Measurements from ENCODE around the gene MTG2. TPM values are rescaled to one million over a fixed set of nuclear protein-coding genes. Genes with fewer than 3 reads are reported as not detected.

Gene MTG2
- total and polyA plus RNA-seq, 2 of the 4 experiments (the other 2 are of a cell fraction): 11.5 to 25.2 TPM

DNA sequence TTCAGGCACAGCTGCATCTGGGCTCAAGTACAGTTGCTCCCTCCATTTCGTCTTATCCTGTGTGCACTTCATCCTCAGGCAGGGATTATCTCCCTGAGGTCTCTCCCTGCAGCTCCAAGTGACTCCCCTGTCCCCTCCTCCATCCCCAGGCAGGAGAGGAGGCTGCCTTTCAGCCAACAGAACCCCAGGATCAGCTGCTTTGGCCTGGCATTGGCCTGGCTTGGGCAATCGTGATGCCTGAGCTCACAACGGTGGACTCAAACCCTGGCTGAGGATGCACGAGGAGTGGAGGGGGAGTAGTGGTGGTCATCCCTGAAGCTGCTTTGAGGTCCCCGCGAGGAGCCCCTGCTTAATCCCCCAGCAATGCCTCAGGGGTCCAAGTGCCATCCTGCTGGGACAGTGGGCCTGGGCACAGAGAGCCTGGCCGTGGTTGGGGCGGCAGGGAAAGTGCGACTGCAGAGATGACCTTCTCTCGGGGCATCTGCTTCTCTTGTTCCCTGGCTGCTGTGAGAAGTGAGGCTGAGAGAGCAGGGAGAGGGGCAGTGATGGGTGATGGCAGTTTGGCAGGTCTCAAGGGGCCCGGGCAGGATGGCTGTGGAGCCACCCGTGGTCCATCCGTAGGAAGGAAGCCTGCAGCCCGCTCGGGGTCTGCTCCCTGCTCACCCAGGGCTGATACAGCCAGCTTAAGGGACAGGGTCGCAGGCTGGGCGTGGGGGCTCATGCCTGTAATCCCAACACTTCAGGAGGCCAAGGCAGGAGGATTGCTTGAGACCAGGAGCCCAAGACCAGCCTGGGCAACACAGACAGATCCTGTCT is 43.2 kb downstream of the MTG2 start:
- H3K27ac ChIP-seq (ENCODE audit: insufficient read depth, low read length): no peak overlapping the region
- H3K4me1 ChIP-seq (ENCODE audit: control insufficient read depth, insufficient read depth, low read length): no peaks in the 10 kb centered on the region
- ATAC-seq (ENCODE audit: low read depth) (no peak), DNase-seq (no peak)
- TF ChIP-seq NFE2L2 (IDR thresholded peaks at IDR 0.05; ENCODE audit: low read depth, low read length) (no peak), SMC3 (IDR thresholded peaks at IDR 0.05; ENCODE audit: low read depth, low read length) (no peak)
- TF ChIP-seq, protein P1, sequence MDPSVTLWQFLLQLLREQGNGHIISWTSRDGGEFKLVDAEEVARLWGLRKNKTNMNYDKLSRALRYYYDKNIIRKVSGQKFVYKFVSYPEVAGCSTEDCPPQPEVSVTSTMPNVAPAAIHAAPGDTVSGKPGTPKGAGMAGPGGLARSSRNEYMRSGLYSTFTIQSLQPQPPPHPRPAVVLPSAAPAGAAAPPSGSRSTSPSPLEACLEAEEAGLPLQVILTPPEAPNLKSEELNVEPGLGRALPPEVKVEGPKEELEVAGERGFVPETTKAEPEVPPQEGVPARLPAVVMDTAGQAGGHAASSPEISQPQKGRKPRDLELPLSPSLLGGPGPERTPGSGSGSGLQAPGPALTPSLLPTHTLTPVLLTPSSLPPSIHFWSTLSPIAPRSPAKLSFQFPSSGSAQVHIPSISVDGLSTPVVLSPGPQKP (IDR thresholded peaks at IDR 0.05; ENCODE audit: borderline replicate concordance, low read depth, low read length): no peak
- H4K20me1 ChIP-seq (ENCODE audit: insufficient read depth, low read length): peaks cover 2% of the 10 kb centered on the region; the same call in 1 of the 2 replicates
- no peaks in the 10 kb centered on the region for H3K36me3 ChIP-seq (ENCODE audit: control insufficient read depth, insufficient read depth, low read length)
- no peaks in the 10 kb centered on the region for H3K9me1 ChIP-seq (ENCODE audit: insufficient read depth, low read length)
- peaks cover 78% of the 10 kb centered on the region for H3K27me3 ChIP-seq (ENCODE audit: control insufficient read depth, insufficient read depth, low read length)
- no peak overlapping the region for H3K14ac ChIP-seq (replicated peaks; ENCODE audit: low read depth, low read length)
- H2BK15ac ChIP-seq (ENCODE audit: low read depth, low read length): no peak overlapping the region
- H2BK20ac ChIP-seq (ENCODE audit: low read depth, low read length): no peak overlapping the region
- H3K4me2 ChIP-seq (ENCODE audit: low read depth, low read length): no peak overlapping the region
- no peak overlapping the region for H2AK5ac ChIP-seq (ENCODE audit: low read depth, low read length)
- intact Hi-C loops (cut with micrococcal nuclease) (no loop called here), dilution Hi-C loops (cut with HindIII; ENCODE audit: low sequenced_read_pairs, unreplicated experiment) (no loop called here), in situ Hi-C loops (cut with MboI; ENCODE audit: low sequenced_read_pairs) (no loop called here)
- no peak overlapping the region for H3K4me3 ChIP-seq (ENCODE audit: insufficient read depth, low read depth, low read length)
- H3K18ac ChIP-seq (ENCODE audit: low read depth, low read length): no peak overlapping the region
- H4K91ac ChIP-seq (ENCODE audit: insufficient read depth, low read depth, low read length): no peak overlapping the region
- no peak overlapping the region for H2AK9ac ChIP-seq (replicated peaks; ENCODE audit: low read depth, low read length, poor library complexity)
- POLR2A ChIA-PET (ENCODE audit: unreplicated experiment): no interaction called here
- H3K56ac ChIP-seq (ENCODE audit: extremely low read depth, insufficient read depth, low read length): no peak overlapping the region
- WGBS, 2 experiments (ENCODE audit: extremely low coverage in 2 of 2, insufficient read length in 1 of 2): 54% methylated on average over 11 of the region's 17 CpGs; no CpG with 5 or more reads in 1 of the 2 experiments
- BruUV-seq (replicated peaks): no TSS peak
- H3K23ac ChIP-seq (ENCODE audit: low read depth, low read length): no peak overlapping the region
- no peak overlapping the region for H4K5ac ChIP-seq (ENCODE audit: low read depth, low read length)
- CTCF ChIA-PET: no interaction called here
- H3K9me3 ChIP-seq (ENCODE audit: control insufficient read depth, insufficient read depth, low read length): no peaks in the 10 kb centered on the region; the same call in 1 of the 2 replicates
- H2AFZ ChIP-seq (replicated peaks; ENCODE audit: low read length, poor library complexity): no peak overlapping the region
- no peak overlapping the region for H3K4ac ChIP-seq (ENCODE audit: low read depth, low read length)
- no peaks in the 10 kb centered on the region for H3K79me1 ChIP-seq (ENCODE audit: low read depth in 1 of 2, low read length in 2 of 2)
- H2BK120ac ChIP-seq (ENCODE audit: low read depth, low read length): no peak overlapping the region
- H2BK5ac ChIP-seq (ENCODE audit: low read depth, low read length, poor library complexity, severe bottlenecking): no peak overlapping the region
- H4K8ac ChIP-seq (ENCODE audit: low read depth in 2 of 2, low read length in 2 of 2): no peak overlapping the region
- no peak overlapping the region for H3K9ac ChIP-seq (ENCODE audit: low read depth, low read length)

Data from IMR-90 (cell line).